Measurements from ENCODE around the gene SRGAP3.

GRCh38 chr3:9231937-9232336 lies 17.5 kb downstream of the SRGAP3 start:
- TF ChIP-seq POLR2AphosphoS5 (IDR thresholded peaks at IDR 0.05; ENCODE audit: low read depth, low read length) (no peak), POLR2A (IDR thresholded peaks at IDR 0.05; ENCODE audit: low read depth, low read length) (no peak), TAF1 (IDR thresholded peaks at IDR 0.05; ENCODE audit: borderline replicate concordance, low read depth, low read length) (no peak)
